Measurements from ENCODE around the gene AMER3. TPM values are rescaled to one million over a fixed set of nuclear protein-coding genes. Genes with fewer than 3 reads are reported as not detected.

Gene AMER3
- total RNA-seq, 2 experiments from 2014 or later, result not detected

GRCh38 chr2:130806370-130806769 lies 51.0 kb downstream of the AMER3 start:
- Mint-ChIP-seq H3K27me3 (peaks cover 11% of the 10 kb centered on the region), H3K27ac (no peak overlapping the region), H3K4me1 (ENCODE audit: low read depth) (peaks cover 6% of the 10 kb centered on the region), H3K9me3 (no peaks in the 10 kb centered on the region), H3K36me3 (ENCODE audit: low read depth) (no peaks in the 10 kb centered on the region), H3K4me3 (no peak overlapping the region)
- CTCF ChIA-PET, result interaction anchor here (1.3 to 1.6 kb wide), 2 partner anchors 8 to 67 kb away, joined by 5 read pairs; no protein-coding TSS in a partner anchor
- no peak for TF ChIP-seq CTCF (IDR thresholded peaks at IDR 0.05)
- ATAC-seq (peak; percentile 20), DNase-seq (peak; percentile 23)
- POLR2A ChIA-PET, result interaction anchor here (0.7 kb wide), 1 partner anchor 19 kb away, joined by 4 read pairs; no protein-coding TSS in a partner anchor
- intact Hi-C loops (cut with micrococcal nuclease), result no loop called here

- ChIA-PET POLR2A (no interaction called here), CTCF (interaction anchor here (1.1 to 1.6 kb wide), 2 partner anchors 10 to 65 kb away, joined by 3 to 5 read pairs; no protein-coding TSS in a partner anchor)
- intact Hi-C loops (cut with micrococcal nuclease), result no loop called here
- H3K4me1 Mint-ChIP-seq (ENCODE audit: low read depth), result peaks cover 6% of the 10 kb centered on the region
- H3K36me3 Mint-ChIP-seq (ENCODE audit: low read depth), result no peaks in the 10 kb centered on the region
- DNase-seq, result no peak
- H3K4me3 Mint-ChIP-seq, result no peak overlapping the region
- H3K27me3 Mint-ChIP-seq, result peaks cover 11% of the 10 kb centered on the region
- TF ChIP-seq CTCF (IDR thresholded peaks at IDR 0.05), result no peak
- no peak for ATAC-seq
- H3K27ac Mint-ChIP-seq, result no peak overlapping the region
- no peaks in the 10 kb centered on the region for H3K9me3 Mint-ChIP-seq
These were observed 52.5 kb downstream of the AMER3 start for GRCh38 chr2:130807659-130808385.

- ATAC-seq (no peak), DNase-seq (no peak)
- Mint-ChIP-seq H3K4me1 (ENCODE audit: low read depth) (peaks cover 6% of the 10 kb centered on the region), H3K27me3 (peaks cover 11% of the 10 kb centered on the region), H3K36me3 (ENCODE audit: low read depth) (no peaks in the 10 kb centered on the region), H3K4me3 (no peak overlapping the region), H3K9me3 (no peaks in the 10 kb centered on the region), H3K27ac (no peak overlapping the region)
- no peak for TF ChIP-seq CTCF (IDR thresholded peaks at IDR 0.05)
- ChIA-PET CTCF (interaction anchor here (0.8 to 1.1 kb wide), 3 partner anchors 11 to 112 kb away, joined by 3 read pairs; no protein-coding TSS in a partner anchor), POLR2A (no interaction called here)
- intact Hi-C loops (cut with micrococcal nuclease), result no loop called here
These were observed 53.3 kb downstream of the AMER3 start for GRCh38 chr2:130808482-130809268.

GRCh38 chr2:130810490-130810889 lies 55.1 kb downstream of the AMER3 start:
- Mint-ChIP-seq H3K27me3 (peaks cover 15% of the 10 kb centered on the region), H3K4me1 (ENCODE audit: low read depth) (peaks cover 6% of the 10 kb centered on the region), H3K9me3 (no peaks in the 10 kb centered on the region), H3K36me3 (ENCODE audit: low read depth) (no peaks in the 10 kb centered on the region), H3K4me3 (no peak overlapping the region), H3K27ac (no peak overlapping the region)
- ChIA-PET POLR2A (no interaction called here), CTCF (interaction anchor here (0.7 kb wide), 1 partner anchor 63 kb away, joined by 3 read pairs; no protein-coding TSS in a partner anchor)
- no peak for DNase-seq
- TF ChIP-seq CTCF (IDR thresholded peaks at IDR 0.05), result no peak
- intact Hi-C loops (cut with micrococcal nuclease), result no loop called here
- ATAC-seq, result no peak

- no peak for DNase-seq
- ChIA-PET CTCF (interaction anchor here (2.7 kb wide), 1 partner anchor 16 kb away, joined by 11 read pairs; no protein-coding TSS in a partner anchor), POLR2A (no interaction called here)
- intact Hi-C loops (cut with micrococcal nuclease), result no loop called here
- H3K4me1 Mint-ChIP-seq (ENCODE audit: low read depth), result no peaks in the 10 kb centered on the region
- TF ChIP-seq CTCF (IDR thresholded peaks at IDR 0.05), result no peak
- H3K4me3 Mint-ChIP-seq, result no peak overlapping the region
- peaks cover 14% of the 10 kb centered on the region for H3K27me3 Mint-ChIP-seq
- no peak overlapping the region for H3K27ac Mint-ChIP-seq
- no peak for ATAC-seq
- no peaks in the 10 kb centered on the region for H3K36me3 Mint-ChIP-seq (ENCODE audit: low read depth)
- no peaks in the 10 kb centered on the region for H3K9me3 Mint-ChIP-seq
These were observed 58.4 kb downstream of the AMER3 start for GRCh38 chr2:130813722-130814121.

All from activated CD8-positive, alpha-beta T cell treated with anti-CD3 and anti-CD28 coated beads for 36 hours (primary cell).